Psoas muscle (tissue), 8 donors: ENCODE data around the gene AUTS2. TPM values are rescaled to one million over a fixed set of nuclear protein-coding genes. Genes with fewer than 3 reads are reported as not detected.

Experiments used
- ATAC-seq, 4 donors: fragments of 200-7000 bp; cut with Tn5 transposase; one replicate each; pipeline ENCODE4 v1.9.1; 2020; ENCODE audit warnings: moderate library complexity in 3 of 4, mild to moderate bottlenecking in 2 of 4
- DNase-seq, 2 donors: peaks; one replicate each; pipeline ENCODE4 v3.0.0-alpha.2; 2020
- H3K27ac ChIP-seq: fragments of 200-600 bp; one replicate; pipeline ENCODE4 v1.8.0; 2022
- H3K27me3 ChIP-seq, 3 donors: fragments of 200-600 bp in 1 of 3; one replicate each; pipeline versions ENCODE4 v1.6.1 to v1.8.0; 2013 to 2022; ENCODE audit warnings: low read length in 2 of 3, mild to moderate bottlenecking in 2 of 3, moderate library complexity in 1 of 3; ENCODE audit not compliant: insufficient read depth in 3 of 3
- H3K36me3 ChIP-seq, 2 donors: fragments of 200-600 bp in 1 of 2; one replicate each; pipeline versions ENCODE4 v1.6.1 to v1.8.0; 2013 to 2022; ENCODE audit warnings: low read depth in 1 of 2, mild to moderate bottlenecking in 1 of 2, moderate library complexity in 1 of 2; ENCODE audit not compliant: insufficient read depth in 1 of 2
- H3K4me1 ChIP-seq: fragments of 200-600 bp; one replicate; pipeline ENCODE4 v1.8.0; 2022
- H3K4me3 ChIP-seq: fragments of 200-600 bp; one replicate; pipeline ENCODE4 v1.8.0; 2022; ENCODE audit warnings: mild to moderate bottlenecking
- H3K9me3 ChIP-seq: fragments of 200-600 bp; one replicate; pipeline ENCODE4 v1.8.0; 2022
- WGBS, 3 donors: extraction: QIAGEN DNeasy Blood & Tissue Kit; methylation state at CpG; one replicate each; pipeline versions ENCODE4 v1.1.6 to v1.1.7; 2013; 5-methylcytosine and 5-hydroxymethylcytosine counted together
- intact Hi-C, 2 donors: fragments of 100-400 bp; cut with DNase I; formaldehyde crosslinking; loops; one replicate each; pipeline versions ENCODE4 v1.11.0 to v1.14.2; 2022
- polyA plus RNA-seq, 3 donors: library from polyadenylated mRNA; stranded (reverse); fragments of 200-250 nt; gene quantifications; one replicate each; pipeline ENCODE4 v1.2.3, GENCODE V29; 2013
- total RNA-seq, 4 donors: library from RNA; stranded (reverse); fragmentation: NEBNext Ultra II Directional in 2 of 4; extraction: Animal tissue kit (Norgen Biotek cat#: 25700) in 2 of 4; gene quantifications; one replicate each; pipeline versions ENCODE4 v1.2.1 to v1.2.4, GENCODE V29; 2021 to 2023
- TF ChIP-seq, protein P1 (sequence below): fragments of 200-600 bp; IDR thresholded peaks from one replicate; pipeline ENCODE4 v1.8.0; 2022; ENCODE audit warnings: antibody characterized with exemption
- donor health status: healthy with polysubstance abuse.
- donor health status: DM: no; HTN: no; CAD: no; lungs with moderate emphysema.
- donor health status: Bipolar disorder and iron deficiency.
- donor health status: healthy.
- donor health status: DM: yes; HTN: yes; CAD: no.
- donor health status: DM: no; HTN: no; CAD: no.
- donor health status: DM: no; HTN: no; CAD: no.
- donor health status: DM: yes; HTN: yes; CAD: no.

AUTS2 gene
- total and polyA plus RNA-seq, 7 donors = 5.0 to 33.5 (median 14.3) TPM

- 10 to 33% (median 14%) methylated on average over 2 of the region's 2 CpGs for WGBS, 3 donors
- peak overlapping the region; percentile 36 for H3K27ac ChIP-seq
Observed at GRCh38 chr7:69654381-69654780, 56.1 kb downstream of the AUTS2 start.

DNA sequence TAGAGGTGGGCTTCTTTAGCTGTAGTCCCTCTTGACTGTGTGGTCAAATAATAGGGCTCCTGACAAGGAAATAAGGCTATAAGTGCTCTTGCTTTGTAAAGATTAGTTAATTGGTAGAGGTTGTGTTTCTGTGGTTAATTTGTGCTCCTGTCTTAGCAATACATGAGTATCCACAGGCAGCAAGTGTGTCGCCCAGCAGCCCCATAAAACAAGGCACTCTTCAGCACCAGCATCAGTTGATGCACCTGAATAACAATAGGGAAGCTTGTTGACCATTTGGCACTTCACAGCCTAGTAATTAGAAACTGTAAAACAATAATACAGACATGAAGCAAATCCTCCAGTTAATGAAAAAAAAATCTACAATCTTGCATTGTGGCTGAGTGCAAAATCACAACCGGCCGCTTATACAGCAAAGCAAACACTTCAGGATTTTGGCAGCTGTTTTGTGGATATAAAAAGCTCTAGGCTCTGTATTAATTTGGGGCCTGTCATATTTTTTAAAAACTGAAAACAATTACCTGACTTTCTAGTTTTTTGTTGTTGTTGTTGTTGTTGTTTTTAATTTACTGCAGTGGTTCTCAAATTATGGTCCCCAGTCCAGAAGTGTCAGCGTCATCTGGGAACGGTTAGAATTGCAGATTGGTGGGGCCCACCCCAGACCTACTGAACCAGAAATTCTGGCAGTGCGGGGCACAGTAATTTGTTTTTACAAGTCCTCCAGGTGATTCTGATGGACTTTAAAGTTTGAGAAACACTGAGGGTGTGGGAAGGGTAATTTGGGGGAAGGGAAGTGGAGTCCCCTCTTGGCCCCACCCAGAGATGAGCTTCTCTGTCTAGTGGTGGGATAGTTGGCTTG lies 56.8 kb downstream of the AUTS2 start:
- TF ChIP-seq, protein P1, sequence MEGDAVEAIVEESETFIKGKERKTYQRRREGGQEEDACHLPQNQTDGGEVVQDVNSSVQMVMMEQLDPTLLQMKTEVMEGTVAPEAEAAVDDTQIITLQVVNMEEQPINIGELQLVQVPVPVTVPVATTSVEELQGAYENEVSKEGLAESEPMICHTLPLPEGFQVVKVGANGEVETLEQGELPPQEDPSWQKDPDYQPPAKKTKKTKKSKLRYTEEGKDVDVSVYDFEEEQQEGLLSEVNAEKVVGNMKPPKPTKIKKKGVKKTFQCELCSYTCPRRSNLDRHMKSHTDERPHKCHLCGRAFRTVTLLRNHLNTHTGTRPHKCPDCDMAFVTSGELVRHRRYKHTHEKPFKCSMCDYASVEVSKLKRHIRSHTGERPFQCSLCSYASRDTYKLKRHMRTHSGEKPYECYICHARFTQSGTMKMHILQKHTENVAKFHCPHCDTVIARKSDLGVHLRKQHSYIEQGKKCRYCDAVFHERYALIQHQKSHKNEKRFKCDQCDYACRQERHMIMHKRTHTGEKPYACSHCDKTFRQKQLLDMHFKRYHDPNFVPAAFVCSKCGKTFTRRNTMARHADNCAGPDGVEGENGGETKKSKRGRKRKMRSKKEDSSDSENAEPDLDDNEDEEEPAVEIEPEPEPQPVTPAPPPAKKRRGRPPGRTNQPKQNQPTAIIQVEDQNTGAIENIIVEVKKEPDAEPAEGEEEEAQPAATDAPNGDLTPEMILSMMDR = no peak
- DNase-seq = no peak
- peaks cover 21% of the 10 kb centered on the region for H3K4me1 ChIP-seq
- intact Hi-C loops = no loop called here
- ATAC-seq = no peak
- no peaks in the 10 kb centered on the region for H3K36me3 ChIP-seq
- 74 to 84% (median 78%) methylated on average over 6 of the region's 6 CpGs for WGBS, 3 donors
- no peaks in the 10 kb centered on the region for H3K27me3 ChIP-seq
- no peak overlapping the region for H3K4me3 ChIP-seq
- H3K9me3 ChIP-seq = no peaks in the 10 kb centered on the region
- no peak overlapping the region for H3K27ac ChIP-seq

More at GRCh38 chr7:69654381-69654780, 56.1 kb downstream of the AUTS2 start:
- Histone ChIP-seq H3K9me3 (no peaks in the 10 kb centered on the region), H3K36me3 (no peaks in the 10 kb centered on the region), H3K27me3 (no peaks in the 10 kb centered on the region), H3K4me3 (no peak overlapping the region), H3K4me1 (peaks cover 21% of the 10 kb centered on the region)
- ATAC-seq (peak; percentile 46 to 76 (median 54)), DNase-seq (peak in 1 of 2 donors; percentile 51)
- TF ChIP-seq, protein P1 = no peak
- intact Hi-C loops = no loop called here

- ATAC-seq = peak in 1 of 4 donors; percentile 59
- intact Hi-C loops = no loop called here
- Histone ChIP-seq H3K4me3 (no peak overlapping the region), H3K9me3 (no peaks in the 10 kb centered on the region), H3K27me3 (no peaks in the 10 kb centered on the region), H3K4me1 (peaks cover 21% of the 10 kb centered on the region), H3K27ac (peak overlapping the region; percentile 38), H3K36me3 (no peaks in the 10 kb centered on the region)
- TF ChIP-seq, protein P1 = no peak
- no peak for DNase-seq
- 44 to 82% (median 46%) methylated on average over 2 of the region's 2 CpGs for whole genome bisulfite sequencing, 3 donors
Observed at GRCh38 chr7:69656077-69656476, 57.8 kb downstream of the AUTS2 start.

DNA sequence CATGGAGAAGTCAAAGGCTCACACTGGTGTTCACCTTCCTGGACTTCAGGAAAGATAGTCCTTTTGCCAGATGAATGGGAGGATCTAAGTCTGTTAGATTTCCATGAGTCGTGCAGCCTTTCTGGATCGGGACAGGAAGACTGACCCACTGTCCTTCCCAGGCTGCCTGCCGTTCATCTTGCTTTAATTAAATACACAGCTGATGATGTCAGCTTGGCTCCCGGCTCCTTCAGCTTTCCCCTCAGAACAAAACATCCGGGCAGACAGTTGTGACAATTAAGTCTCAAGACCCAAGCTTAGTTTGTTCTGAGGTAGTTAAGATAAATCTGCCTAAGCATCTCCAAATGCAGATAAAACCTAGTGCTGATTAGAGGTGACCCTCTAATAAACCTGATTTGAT lies 58.6 kb downstream of the AUTS2 start:
- Histone ChIP-seq H3K4me1 (peaks cover 21% of the 10 kb centered on the region), H3K27ac (peak overlapping the region; percentile 40), H3K36me3 (no peaks in the 10 kb centered on the region), H3K9me3 (no peaks in the 10 kb centered on the region), H3K27me3 (no peaks in the 10 kb centered on the region), H3K4me3 (no peak overlapping the region)
- ATAC-seq = peak in 2 of 4 donors; percentile 36 to 64
- intact Hi-C loops = no loop called here
- TF ChIP-seq, protein P1 = no peak
- peak; percentile 37 to 68 for DNase-seq
- 13 to 34% (median 19%) methylated on average over 5 of the region's 5 CpGs for WGBS, 3 donors
